Measurements from ENCODE around the gene DNAH3. TPM values are rescaled to one million over a fixed set of nuclear protein-coding genes. Genes with fewer than 3 reads are reported as not detected.
A peak's percentile ranks its signal among the peaks of the same experiment; 100 is the strongest.

Gene DNAH3
- total and polyA plus RNA-seq, 2 of the 13 experiments (the other 11 are each of a cell fraction or from before 2014, with no cell fraction given) = 0.07 to 0.08 TPM

- TF ChIP-seq ZNF513 (CRISPR knock-in tag; conservative IDR thresholded peaks at IDR 0.05) (no peak), GATA4 (IDR thresholded peaks at IDR 0.05; ENCODE audit: borderline replicate concordance, low read depth) (no peak), FOXK1 (CRISPR knock-in tag; IDR thresholded peaks at IDR 0.05; ENCODE audit: borderline replicate concordance, low read depth) (no peak), GRHL1 (CRISPR knock-in tag; conservative IDR thresholded peaks at IDR 0.05) (no peak), KMT2A (CRISPR knock-in tag; IDR thresholded peaks at IDR 0.05) (no peak), SMAD1 (CRISPR knock-in tag; IDR thresholded peaks at IDR 0.05; ENCODE audit: borderline replicate concordance, low read depth) (no peak), ZNF614 (CRISPR knock-in tag; IDR thresholded peaks at IDR 0.05; ENCODE audit: borderline replicate concordance) (no peak), HOXD1 (CRISPR knock-in tag; IDR thresholded peaks at IDR 0.05) (no peak), GATAD1 (CRISPR knock-in tag; IDR thresholded peaks at IDR 0.05) (0 out of 2 replicates have a peak, but pooled peaks have one; percentile 18), ZNF510 (CRISPR knock-in tag; IDR thresholded peaks at IDR 0.05; ENCODE audit: low read depth) (no peak), ZNF121 (CRISPR knock-in tag; IDR thresholded peaks at IDR 0.05) (no peak), SOX13 (IDR thresholded peaks at IDR 0.05) (no peak), SOX13 (CRISPR knock-in tag; conservative IDR thresholded peaks at IDR 0.05 in 1 of 2, IDR thresholded peaks at IDR 0.05 in 1 of 2) (0 out of 4 replicates have a peak, but pooled peaks of 1 of the 2 experiments have one; percentile 13), ZKSCAN1 (IDR thresholded peaks at IDR 0.05; ENCODE audit: low read length) (no peak), ZNF441 (CRISPR knock-in tag; IDR thresholded peaks at IDR 0.05; ENCODE audit: borderline replicate concordance) (no peak), SUZ12 (IDR thresholded peaks at IDR 0.05; ENCODE audit: low read depth, low read length) (no peak), ZNF569 (CRISPR knock-in tag; IDR thresholded peaks at IDR 0.05; ENCODE audit: borderline replicate concordance) (no peak), ZNF704 (CRISPR knock-in tag; IDR thresholded peaks at IDR 0.05; ENCODE audit: borderline replicate concordance) (no peak), THYN1 (CRISPR knock-in tag; IDR thresholded peaks at IDR 0.05; ENCODE audit: borderline replicate concordance, low read depth) (no peak), ZNF124 (CRISPR knock-in tag; IDR thresholded peaks at IDR 0.05) (no peak), MEF2D (CRISPR knock-in tag; IDR thresholded peaks at IDR 0.05) (no peak), ZGPAT (CRISPR knock-in tag; IDR thresholded peaks at IDR 0.05) (no peak), ZSCAN29 (CRISPR knock-in tag; conservative IDR thresholded peaks at IDR 0.05) (no peak)
Measured at GRCh38 chr16:21101631-21102420, 48.8 kb downstream of the DNAH3 start (continued).

Data from HepG2 (cell line).